Thymus (tissue), 11 donors: Measurements from ENCODE around the gene CYB561A3. TPM values are rescaled to one million over a fixed set of nuclear protein-coding genes. Genes with fewer than 3 reads are reported as not detected.

ENCODE experiments used
- DNase-seq, 9 donors: peaks; one replicate each; pipeline ENCODE4 v3.0.0-alpha.2; 2013; ENCODE audit warnings: low spot score in 9 of 9, low read depth in 6 of 9, missing footprints in 1 of 9
- H3K27ac ChIP-seq, 2 donors: one replicate each; pipeline ENCODE4 v1.5.1; 2013; ENCODE audit warnings: control low read depth in 1 of 2, low read depth in 1 of 2, low read length in 1 of 2, mild to moderate bottlenecking in 1 of 2, moderate library complexity in 1 of 2
- H3K27me3 ChIP-seq, 2 donors: one replicate each; pipeline ENCODE4 v1.5.1; 2013; ENCODE audit warnings: low read length in 1 of 2; ENCODE audit not compliant: control insufficient read depth in 2 of 2, insufficient read depth in 1 of 2
- H3K36me3 ChIP-seq, 2 donors: one replicate each; pipeline ENCODE4 v1.5.1; 2013; ENCODE audit warnings: low read length in 1 of 2, mild to moderate bottlenecking in 1 of 2, moderate library complexity in 1 of 2; ENCODE audit not compliant: control insufficient read depth in 2 of 2, insufficient read depth in 2 of 2
- H3K4me1 ChIP-seq, 2 donors: one replicate each; pipeline ENCODE4 v1.5.1; 2013; ENCODE audit warnings: low read length in 2 of 2; ENCODE audit not compliant: control insufficient read depth in 2 of 2, insufficient read depth in 2 of 2
- H3K4me3 ChIP-seq, 2 donors: one replicate each; pipeline ENCODE4 v1.5.1; 2013; ENCODE audit warnings: low read length in 2 of 2, control low read depth in 1 of 2, mild to moderate bottlenecking in 1 of 2
- H3K9me3 ChIP-seq, 2 donors: one replicate each; pipeline ENCODE4 v1.5.1; 2013; ENCODE audit warnings: low read length in 1 of 2, mild to moderate bottlenecking in 1 of 2; ENCODE audit not compliant: control insufficient read depth in 2 of 2, insufficient read depth in 1 of 2
- WGBS: extraction: QIAGEN DNeasy Blood & Tissue Kit; methylation state at CpG from one replicate; pipeline ENCODE4 v1.1.7; 2013; 5-methylcytosine and 5-hydroxymethylcytosine counted together
- polyA plus RNA-seq: library from polyadenylated mRNA; stranded (reverse); fragments of 200-250 nt; gene quantifications from one replicate; pipeline ENCODE4 v1.2.3, GENCODE V29; 2013
- total RNA-seq: library from RNA; stranded (reverse); fragments of 120-200 nt; gene quantifications from one replicate; pipeline ENCODE4 v1.2.4, GENCODE V29; 2013
- donor health status: healthy.

CYB561A3 gene
- total and polyA plus RNA-seq, 2 donors: 16.0 to 20.5 TPM

DNA sequence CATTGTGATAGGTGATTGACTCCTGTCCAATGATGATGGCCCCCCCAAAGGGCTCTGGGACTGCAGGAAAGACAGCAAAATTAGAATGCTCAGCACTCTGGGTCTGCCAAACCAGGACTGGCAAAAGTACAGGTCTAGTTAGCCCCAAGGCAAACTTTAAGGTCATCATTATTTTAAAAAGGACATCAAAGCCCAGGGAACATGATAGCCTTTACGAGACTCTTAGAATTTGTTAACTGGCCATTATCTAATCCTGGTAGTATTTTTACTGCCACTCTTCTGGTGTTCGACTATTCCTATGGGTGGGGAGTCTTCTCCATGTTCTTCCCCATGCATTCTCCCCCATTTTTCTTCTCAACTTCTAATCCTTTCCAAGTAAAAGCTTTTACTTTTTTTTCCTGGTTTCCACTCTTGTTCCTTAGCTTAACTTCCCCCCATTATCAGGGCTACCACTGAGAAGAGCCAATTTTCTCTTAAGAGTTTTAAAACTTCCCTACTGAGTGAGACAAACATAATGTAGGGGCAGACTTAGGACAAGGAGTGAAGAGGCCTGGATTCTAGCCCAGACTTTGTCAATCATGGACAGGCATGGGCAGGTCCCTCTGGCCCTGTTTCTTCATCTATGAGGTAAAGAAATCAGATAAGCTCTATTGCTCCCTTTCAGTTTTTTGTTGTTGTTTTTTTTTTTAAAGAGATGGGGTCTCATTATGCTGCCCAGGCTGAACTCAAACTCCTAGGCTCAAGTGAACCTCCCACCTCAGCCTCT is 35.9 kb downstream of the CYB561A3 start:
- no peak overlapping the region for H3K4me3 ChIP-seq
- H3K4me1 ChIP-seq: no peaks in the 10 kb centered on the region
- WGBS: 96% methylated on average over 2 of the region's 2 CpGs
- DNase-seq: peak in 1 of 9 donors; percentile 23
- H3K27ac ChIP-seq: no peak overlapping the region
- no peaks in the 10 kb centered on the region for H3K27me3 ChIP-seq
- H3K36me3 ChIP-seq: peaks cover 81 to 91% of the 10 kb centered on the region in 2 donors
- no peaks in the 10 kb centered on the region for H3K9me3 ChIP-seq

- H3K9me3 ChIP-seq: peaks cover 0 to 2% of the 10 kb centered on the region in 2 donors
- H3K4me1 ChIP-seq: no peaks in the 10 kb centered on the region
- no peak for DNase-seq
- peaks cover 60 to 85% of the 10 kb centered on the region in 2 donors for H3K36me3 ChIP-seq
- no peak overlapping the region for H3K27ac ChIP-seq
- H3K4me3 ChIP-seq: no peak overlapping the region
- WGBS: 97% methylated on average over 2 of the region's 2 CpGs
- no peaks in the 10 kb centered on the region for H3K27me3 ChIP-seq
These were observed 46.4 kb downstream of the CYB561A3 start for GRCh38 chr11:61315260-61315659.

- Histone ChIP-seq H3K4me3 (no peak overlapping the region), H3K4me1 (no peaks in the 10 kb centered on the region), H3K36me3 (peaks cover 92 to 93% of the 10 kb centered on the region in 2 donors), H3K9me3 (peaks cover 0 to 2% of the 10 kb centered on the region in 2 donors), H3K27ac (no peak overlapping the region), H3K27me3 (no peaks in the 10 kb centered on the region)
- 97% methylated on average over 8 of the region's 8 CpGs for WGBS
- no peak for DNase-seq
These were observed 50.9 kb downstream of the CYB561A3 start for GRCh38 chr11:61310749-61311148.

GRCh38 chr11:61309739-61310138 is 51.9 kb downstream of the CYB561A3 start:
- Histone ChIP-seq H3K36me3 (peaks cover 91 to 95% of the 10 kb centered on the region in 2 donors), H3K9me3 (peaks cover 0 to 2% of the 10 kb centered on the region in 2 donors), H3K4me3 (no peak overlapping the region), H3K27me3 (no peaks in the 10 kb centered on the region), H3K4me1 (no peaks in the 10 kb centered on the region), H3K27ac (no peak overlapping the region)
- DNase-seq: no peak
- 98% methylated on average over 7 of the region's 7 CpGs for WGBS

GRCh38 chr11:61309141-61309540 is 52.5 kb downstream of the CYB561A3 start:
- Histone ChIP-seq H3K36me3 (peaks cover 90 to 95% of the 10 kb centered on the region in 2 donors), H3K27ac (no peak overlapping the region), H3K4me3 (no peak overlapping the region), H3K4me1 (no peaks in the 10 kb centered on the region), H3K27me3 (no peaks in the 10 kb centered on the region), H3K9me3 (peaks cover 0 to 2% of the 10 kb centered on the region in 2 donors)
- WGBS: 95% methylated on average over 4 of the region's 4 CpGs
- DNase-seq: no peak

- no peaks in the 10 kb centered on the region for H3K27me3 ChIP-seq
- no peaks in the 10 kb centered on the region for H3K4me1 ChIP-seq
- no peak overlapping the region for H3K4me3 ChIP-seq
- no peak for DNase-seq
- H3K9me3 ChIP-seq: peaks cover 0 to 2% of the 10 kb centered on the region in 2 donors
- no peak overlapping the region for H3K27ac ChIP-seq
- 98% methylated on average over 1 of the region's 1 CpG for WGBS
- peaks cover 92 to 94% of the 10 kb centered on the region in 2 donors for H3K36me3 ChIP-seq
These were observed 54.3 kb downstream of the CYB561A3 start for GRCh38 chr11:61307354-61307753.

DNA sequence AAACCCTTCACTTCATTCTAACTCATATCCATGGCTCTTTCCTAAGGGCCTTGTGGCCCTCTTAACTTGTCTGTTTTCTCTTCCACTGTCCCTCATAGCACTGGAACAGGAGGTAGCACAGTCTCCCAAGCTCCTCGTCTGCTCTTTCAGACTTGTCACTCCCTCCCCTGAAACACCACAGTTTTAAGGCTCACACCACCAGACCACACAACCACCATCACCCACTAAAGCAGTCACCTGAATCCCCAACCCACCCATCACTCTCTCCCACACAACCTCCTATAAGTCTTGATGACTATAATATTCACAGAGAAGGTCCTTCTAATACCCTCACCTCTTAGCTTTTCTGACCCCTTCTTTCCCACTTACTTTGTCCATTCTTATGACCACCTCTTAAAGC is 55.5 kb downstream of the CYB561A3 start:
- WGBS: 92% methylated on average over 1 of the region's 1 CpG
- H3K4me1 ChIP-seq: no peaks in the 10 kb centered on the region
- H3K27ac ChIP-seq: no peak overlapping the region
- no peaks in the 10 kb centered on the region for H3K27me3 ChIP-seq
- no peak overlapping the region for H3K4me3 ChIP-seq
- H3K36me3 ChIP-seq: peaks cover 93% of the 10 kb centered on the region in 2 donors
- no peak for DNase-seq
- no peaks in the 10 kb centered on the region for H3K9me3 ChIP-seq

DNA sequence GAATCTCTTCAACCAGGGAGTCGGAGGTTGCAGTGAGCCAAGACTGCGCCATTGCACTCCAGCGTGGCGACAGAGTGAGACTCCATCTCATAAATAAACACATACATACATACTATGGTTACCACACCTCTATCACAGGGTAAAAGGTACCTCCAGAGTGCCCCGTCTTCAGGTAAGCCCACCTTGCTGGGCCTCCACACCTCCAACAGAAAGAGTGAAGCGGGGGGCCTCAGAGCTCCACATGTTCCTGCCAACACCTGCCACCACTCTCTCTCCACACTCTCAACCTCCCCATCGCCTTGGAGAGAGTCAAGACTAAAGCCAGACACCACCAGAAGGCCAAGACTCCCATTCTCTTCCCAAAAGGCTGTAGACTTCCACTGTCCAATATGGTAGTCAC is 56.3 kb downstream of the CYB561A3 start:
- WGBS: 98% methylated on average over 7 of the region's 7 CpGs
- no peaks in the 10 kb centered on the region for H3K27me3 ChIP-seq
- DNase-seq: no peak
- H3K4me3 ChIP-seq: no peak overlapping the region
- no peak overlapping the region for H3K27ac ChIP-seq
- H3K36me3 ChIP-seq: peaks cover 93 to 94% of the 10 kb centered on the region in 2 donors
- no peaks in the 10 kb centered on the region for H3K4me1 ChIP-seq
- H3K9me3 ChIP-seq: no peaks in the 10 kb centered on the region

GRCh38 chr11:61303725-61304124 is 58.0 kb downstream of the CYB561A3 start:
- Histone ChIP-seq H3K27ac (no peak overlapping the region), H3K9me3 (no peaks in the 10 kb centered on the region), H3K27me3 (no peaks in the 10 kb centered on the region), H3K4me3 (no peak overlapping the region), H3K36me3 (peaks cover 93 to 94% of the 10 kb centered on the region in 2 donors), H3K4me1 (peaks cover 3% of the 10 kb centered on the region in 2 donors)
- no peak for DNase-seq
- 98% methylated on average over 9 of the region's 9 CpGs for WGBS
